ENCODE results near the gene EPB41L2. TPM values are rescaled to one million over a fixed set of nuclear protein-coding genes. Genes with fewer than 3 reads are reported as not detected.
A peak's percentile ranks its signal among the peaks of the same experiment; 100 is the strongest.

The EPB41L2 gene
- total and polyA plus RNA-seq, 9 donors: 125 to 243 (median 190) TPM

DNA sequence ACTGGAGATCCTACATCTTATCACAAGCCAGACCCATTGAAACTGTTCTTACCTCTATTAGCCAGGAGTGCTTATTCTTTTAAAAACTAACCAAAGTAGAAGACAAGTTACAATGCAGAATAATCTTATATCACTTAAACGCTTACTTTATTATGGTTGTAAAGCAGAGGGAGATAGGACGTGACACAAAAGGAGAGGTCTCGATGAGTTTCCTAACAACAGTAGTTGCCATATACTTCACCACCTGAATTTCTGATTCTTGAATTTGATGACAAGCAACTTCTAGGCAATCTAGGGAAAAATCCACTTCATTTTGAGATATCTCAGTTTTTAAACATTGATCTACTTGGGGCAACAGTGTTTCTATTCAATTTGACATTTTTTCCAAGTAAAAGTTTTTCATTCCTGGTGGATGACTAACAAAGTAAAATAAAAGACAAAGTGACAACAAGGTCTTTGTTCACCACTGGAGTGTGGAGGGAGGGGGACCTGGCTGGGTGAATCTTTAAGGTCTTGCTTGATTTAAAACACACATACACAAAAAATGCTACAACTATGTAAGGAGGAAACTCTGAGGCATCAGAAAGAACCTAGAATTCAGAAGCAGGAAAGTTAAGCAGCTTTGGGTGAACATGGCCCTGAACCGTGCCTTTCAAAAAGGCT, 125.0 kb downstream of the EPB41L2 start:
- DNase-seq: no peak
- Histone ChIP-seq H3K9me3 (replicated peaks; ENCODE audit: control insufficient read depth, low read depth, low read length) (no peaks in the 10 kb centered on the region), H3K4me3 (ENCODE audit: low read length) (no peak overlapping the region), H3K36me3 (ENCODE audit: control insufficient read depth, insufficient read depth, low read length) (peaks cover 3% of the 10 kb centered on the region), H3K27ac (ENCODE audit: low read length) (no peak overlapping the region), H3K27me3 (ENCODE audit: control insufficient read depth, insufficient read depth, low read length) (no peaks in the 10 kb centered on the region), H3K4me1 (ENCODE audit: control insufficient read depth, insufficient read depth, low read length) (peaks cover 7% of the 10 kb centered on the region)
- 63% methylated on average over 1 of the region's 4 CpGs for WGBS (ENCODE audit: insufficient coverage)

- Histone ChIP-seq H3K4me1 (ENCODE audit: control insufficient read depth, insufficient read depth, low read length) (peaks cover 7% of the 10 kb centered on the region), H3K27me3 (ENCODE audit: control insufficient read depth, insufficient read depth, low read length) (no peaks in the 10 kb centered on the region), H3K9me3 (replicated peaks; ENCODE audit: control insufficient read depth, low read depth, low read length) (no peaks in the 10 kb centered on the region), H3K27ac (ENCODE audit: low read length) (no peak overlapping the region), H3K4me3 (ENCODE audit: low read length) (no peak overlapping the region), H3K36me3 (ENCODE audit: control insufficient read depth, insufficient read depth, low read length) (peaks cover 3% of the 10 kb centered on the region)
- DNase-seq: no peak
- WGBS (ENCODE audit: insufficient coverage): 74% methylated on average over 2 of the region's 5 CpGs
Measured at GRCh38 chr6:130936933-130937332, 126.1 kb downstream of the EPB41L2 start.

DNA sequence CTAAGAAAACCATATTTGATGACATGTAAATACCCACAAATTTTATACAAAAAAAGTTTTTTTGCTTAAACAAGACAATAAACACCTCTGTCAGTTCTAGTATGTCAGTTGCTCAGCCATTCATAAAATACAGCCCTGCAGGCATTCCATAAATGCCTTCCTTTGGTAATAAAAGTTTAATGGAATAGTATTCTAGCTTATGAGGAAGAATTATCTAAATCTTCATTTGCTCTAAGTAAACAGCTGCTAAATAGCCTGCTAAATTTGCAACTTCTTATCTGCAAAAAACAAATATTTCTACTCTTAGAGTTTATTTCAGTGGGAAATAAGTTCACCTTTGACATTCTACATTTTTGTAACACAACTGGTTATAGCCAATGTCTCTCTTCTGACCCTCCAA, 127.1 kb downstream of the EPB41L2 start:
- Histone ChIP-seq H3K27ac (ENCODE audit: low read length) (no peak overlapping the region), H3K9me3 (replicated peaks; ENCODE audit: control insufficient read depth, low read depth, low read length) (no peaks in the 10 kb centered on the region), H3K4me1 (ENCODE audit: control insufficient read depth, insufficient read depth, low read length) (peaks cover 7% of the 10 kb centered on the region), H3K4me3 (ENCODE audit: low read length) (no peak overlapping the region), H3K36me3 (ENCODE audit: control insufficient read depth, insufficient read depth, low read length) (peaks cover 3% of the 10 kb centered on the region), H3K27me3 (ENCODE audit: control insufficient read depth, insufficient read depth, low read length) (no peaks in the 10 kb centered on the region)
- DNase-seq: no peak

GRCh38 chr6:130934848-130935585, 128.0 kb downstream of the EPB41L2 start:
- H3K27ac ChIP-seq (ENCODE audit: low read length): no peak overlapping the region
- peaks cover 3% of the 10 kb centered on the region for H3K36me3 ChIP-seq (ENCODE audit: control insufficient read depth, insufficient read depth, low read length)
- DNase-seq: peak; percentile 54
- no peak overlapping the region for H3K4me3 ChIP-seq (ENCODE audit: low read length)
- H3K9me3 ChIP-seq (replicated peaks; ENCODE audit: control insufficient read depth, low read depth, low read length): peaks cover 2% of the 10 kb centered on the region
- no CpG with 5 or more reads among the region's 4 CpGs for WGBS (ENCODE audit: insufficient coverage)
- peaks cover 7% of the 10 kb centered on the region for H3K4me1 ChIP-seq (ENCODE audit: control insufficient read depth, insufficient read depth, low read length)
- no peaks in the 10 kb centered on the region for H3K27me3 ChIP-seq (ENCODE audit: control insufficient read depth, insufficient read depth, low read length)

DNA sequence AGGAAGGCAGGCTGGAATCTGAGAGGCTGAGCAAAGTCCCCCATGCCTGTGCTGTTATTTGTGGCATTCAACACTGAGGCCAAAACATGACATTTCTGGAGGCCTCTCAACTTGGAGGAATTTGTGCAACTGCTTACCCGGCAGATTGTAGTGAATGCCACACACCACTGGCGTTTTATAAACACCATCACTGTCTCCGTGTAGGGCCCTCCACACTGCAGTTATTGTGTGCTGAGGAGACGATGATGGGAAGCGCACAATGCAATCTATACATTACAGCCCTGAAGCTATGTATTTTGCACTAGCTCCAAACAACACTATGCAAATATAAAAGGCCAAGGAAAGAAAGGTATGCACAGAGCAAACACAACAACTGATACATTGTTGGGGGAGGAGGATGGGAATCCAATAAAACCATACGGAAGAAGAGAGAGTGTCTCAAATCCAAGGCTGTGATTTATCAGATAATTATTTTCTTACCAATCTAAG, 129.3 kb downstream of the EPB41L2 start:
- no peaks in the 10 kb centered on the region for H3K27me3 ChIP-seq (ENCODE audit: control insufficient read depth, insufficient read depth, low read length)
- H3K27ac ChIP-seq (ENCODE audit: low read length): peak overlapping the region; percentile 23
- H3K36me3 ChIP-seq (ENCODE audit: control insufficient read depth, insufficient read depth, low read length): peaks cover 3% of the 10 kb centered on the region
- peaks cover 2% of the 10 kb centered on the region for H3K9me3 ChIP-seq (replicated peaks; ENCODE audit: control insufficient read depth, low read depth, low read length)
- peak; percentile 81 for DNase-seq
- H3K4me3 ChIP-seq (ENCODE audit: low read length): no peak overlapping the region
- peaks cover 11% of the 10 kb centered on the region for H3K4me1 ChIP-seq (ENCODE audit: control insufficient read depth, insufficient read depth, low read length)
- no CpG with 5 or more reads among the region's 6 CpGs for WGBS (ENCODE audit: insufficient coverage)

- WGBS (ENCODE audit: insufficient coverage): no CpG with 5 or more reads among the region's 2 CpGs
- Histone ChIP-seq H3K27me3 (ENCODE audit: control insufficient read depth, insufficient read depth, low read length) (no peaks in the 10 kb centered on the region), H3K4me3 (ENCODE audit: low read length) (no peak overlapping the region), H3K9me3 (replicated peaks; ENCODE audit: control insufficient read depth, low read depth, low read length) (peaks cover 2% of the 10 kb centered on the region), H3K4me1 (ENCODE audit: control insufficient read depth, insufficient read depth, low read length) (peaks cover 14% of the 10 kb centered on the region), H3K27ac (ENCODE audit: low read length) (peak overlapping the region; percentile 1), H3K36me3 (ENCODE audit: control insufficient read depth, insufficient read depth, low read length) (no peaks in the 10 kb centered on the region)
- DNase-seq: no peak
Measured at GRCh38 chr6:130932921-130933320, 130.1 kb downstream of the EPB41L2 start.

DNA sequence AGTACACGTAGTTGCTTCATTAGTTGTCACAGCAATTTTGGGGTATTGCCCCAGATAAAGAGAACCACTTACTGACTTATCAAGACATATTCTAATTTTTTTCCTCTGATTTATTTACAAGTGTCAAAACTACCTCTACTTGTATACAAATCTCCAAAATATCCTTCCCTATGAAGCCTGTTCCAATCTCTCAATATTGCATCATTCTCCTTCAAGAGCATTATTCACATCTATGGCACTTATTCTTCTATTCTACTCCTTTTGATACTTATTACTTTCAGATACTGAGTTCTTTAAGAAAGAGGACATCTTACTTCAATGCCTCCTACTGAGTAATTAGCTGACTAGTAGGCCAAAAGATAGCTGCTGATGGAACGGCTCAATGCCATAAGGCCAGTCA, 130.6 kb downstream of the EPB41L2 start:
- DNase-seq: no peak
- peaks cover 3% of the 10 kb centered on the region for H3K36me3 ChIP-seq (ENCODE audit: control insufficient read depth, insufficient read depth, low read length)
- 100% methylated on average over 1 of the region's 2 CpGs for WGBS (ENCODE audit: insufficient coverage)
- H3K27ac ChIP-seq (ENCODE audit: low read length): no peak overlapping the region
- H3K4me3 ChIP-seq (ENCODE audit: low read length): no peak overlapping the region
- peaks cover 14% of the 10 kb centered on the region for H3K4me1 ChIP-seq (ENCODE audit: control insufficient read depth, insufficient read depth, low read length)
- peaks cover 2% of the 10 kb centered on the region for H3K9me3 ChIP-seq (replicated peaks; ENCODE audit: control insufficient read depth, low read depth, low read length)
- H3K27me3 ChIP-seq (ENCODE audit: control insufficient read depth, insufficient read depth, low read length): no peaks in the 10 kb centered on the region

- Histone ChIP-seq H3K4me3 (ENCODE audit: low read length) (no peak overlapping the region), H3K36me3 (ENCODE audit: control insufficient read depth, insufficient read depth, low read length) (peaks cover 3% of the 10 kb centered on the region), H3K27me3 (ENCODE audit: control insufficient read depth, insufficient read depth, low read length) (no peaks in the 10 kb centered on the region), H3K4me1 (ENCODE audit: control insufficient read depth, insufficient read depth, low read length) (peaks cover 14% of the 10 kb centered on the region), H3K27ac (ENCODE audit: low read length) (no peak overlapping the region), H3K9me3 (replicated peaks; ENCODE audit: control insufficient read depth, low read depth, low read length) (peaks cover 2% of the 10 kb centered on the region)
- 100% methylated on average over 1 of the region's 4 CpGs for WGBS (ENCODE audit: insufficient coverage)
- DNase-seq: no peak
Measured at GRCh38 chr6:130931683-130932082, 131.4 kb downstream of the EPB41L2 start.

DNA sequence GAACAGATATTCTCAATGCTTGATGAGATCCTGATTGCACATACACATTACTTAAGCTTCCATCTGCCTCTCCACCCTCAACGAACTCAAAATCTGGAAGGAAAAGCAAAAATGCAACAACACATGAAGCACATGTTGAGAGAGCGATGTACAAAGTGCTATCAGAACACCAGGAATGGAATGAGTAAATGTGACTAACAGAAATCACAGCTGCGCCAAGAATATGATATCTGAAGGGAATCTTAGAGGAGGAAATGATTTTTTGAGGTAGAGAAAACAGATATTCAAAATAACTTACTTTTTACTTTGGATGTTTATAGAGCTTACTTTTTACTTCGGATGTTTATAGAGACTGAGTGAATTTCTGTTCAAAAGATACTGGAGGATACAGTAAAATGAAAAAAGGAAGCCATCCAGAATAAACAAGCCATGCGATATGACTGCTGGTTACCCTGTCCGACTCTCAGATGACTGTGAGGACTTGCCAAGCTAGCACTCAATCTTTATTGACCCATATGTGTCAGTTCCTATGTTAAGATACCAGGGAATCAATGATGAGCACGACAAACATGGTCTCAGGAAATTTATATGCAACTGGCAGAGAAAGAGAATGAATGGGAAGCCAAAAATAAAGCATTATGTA, 133.9 kb downstream of the EPB41L2 start:
- H3K36me3 ChIP-seq (ENCODE audit: control insufficient read depth, insufficient read depth, low read length): peaks cover 5% of the 10 kb centered on the region
- peaks cover 11% of the 10 kb centered on the region for H3K4me1 ChIP-seq (ENCODE audit: control insufficient read depth, insufficient read depth, low read length)
- H3K27me3 ChIP-seq (ENCODE audit: control insufficient read depth, insufficient read depth, low read length): no peaks in the 10 kb centered on the region
- peak overlapping the region; percentile 66 for H3K27ac ChIP-seq (ENCODE audit: low read length)
- H3K4me3 ChIP-seq (ENCODE audit: low read length): no peak overlapping the region
- H3K9me3 ChIP-seq (replicated peaks; ENCODE audit: control insufficient read depth, low read depth, low read length): peaks cover 2% of the 10 kb centered on the region
- peak; percentile 65 for DNase-seq
- no CpG with 5 or more reads among the region's 7 CpGs for WGBS (ENCODE audit: insufficient coverage)

Data from muscle of leg (tissue), 11 donors.